Body of pancreas (tissue), 4 donors: ENCODE results near the gene GOLGA6L10.
"Not testable (repeated sequence)": the region's sequence is repeated elsewhere in the genome, so short reads cannot be mapped to it uniquely, and the experiment has no call there.

Source experiments
- POLR2A ChIP-seq, 3 donors: fragments of 450-650 bp; IDR thresholded peaks; one replicate each; pipeline ENCODE4 v1.6.1; 2016; ENCODE audit warnings: antibody characterized with exemption in 3 of 3, mild to moderate bottlenecking in 2 of 3
- TF ChIP-seq, protein P1 (sequence below), 7 experiments: fragments of 450-650 bp in 4 of 7; fragments of 200-600 bp in 3 of 7; sonication (generic) in 3 of 7; IDR thresholded peaks; one replicate each; pipeline ENCODE4 v1.5.1; 2016 to 2019; ENCODE audit warnings: antibody characterized with exemption in 7 of 7

DNA sequence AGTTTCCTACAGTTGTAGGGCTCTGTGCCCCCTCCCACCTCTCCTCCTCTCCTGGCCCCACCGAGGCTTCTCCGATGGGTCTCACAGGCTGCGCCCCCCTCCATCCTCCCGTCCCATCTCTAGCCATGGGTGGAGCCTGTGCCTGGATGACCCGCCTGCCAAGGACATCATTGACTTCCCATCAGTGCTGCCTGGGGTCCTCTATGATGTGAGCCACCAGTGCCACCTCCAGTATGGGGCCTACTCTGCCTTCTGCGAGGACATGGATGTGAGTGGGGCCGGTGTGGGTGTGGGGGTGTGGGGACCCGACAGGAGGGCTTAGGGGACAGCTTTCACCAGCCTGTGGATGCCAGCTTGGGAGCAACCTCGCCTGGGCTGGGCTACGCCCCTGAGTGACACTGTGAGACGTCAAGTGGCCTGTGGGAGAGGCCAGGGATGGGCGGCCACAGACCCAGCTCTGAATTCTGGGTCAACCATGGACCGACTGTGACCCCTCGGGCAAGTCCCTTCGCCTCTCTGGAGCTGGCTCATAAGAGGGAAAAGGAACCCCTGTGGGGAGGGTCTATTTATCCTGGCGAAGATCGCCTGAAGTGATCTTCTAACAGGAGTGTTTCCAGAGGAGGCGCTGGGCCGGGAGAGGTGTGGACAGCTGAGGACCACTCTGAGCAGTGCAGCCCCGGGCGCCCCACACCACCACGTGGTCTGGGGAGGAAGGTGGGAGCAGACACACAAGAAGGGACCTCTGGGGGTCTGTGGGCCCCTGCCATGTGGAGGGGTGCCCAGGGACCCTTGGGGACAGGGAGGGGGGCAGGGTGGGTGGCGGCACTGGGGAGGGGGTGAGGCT, 32.8 kb downstream of the GOLGA6L10 start:
- TF ChIP-seq, protein P1, sequence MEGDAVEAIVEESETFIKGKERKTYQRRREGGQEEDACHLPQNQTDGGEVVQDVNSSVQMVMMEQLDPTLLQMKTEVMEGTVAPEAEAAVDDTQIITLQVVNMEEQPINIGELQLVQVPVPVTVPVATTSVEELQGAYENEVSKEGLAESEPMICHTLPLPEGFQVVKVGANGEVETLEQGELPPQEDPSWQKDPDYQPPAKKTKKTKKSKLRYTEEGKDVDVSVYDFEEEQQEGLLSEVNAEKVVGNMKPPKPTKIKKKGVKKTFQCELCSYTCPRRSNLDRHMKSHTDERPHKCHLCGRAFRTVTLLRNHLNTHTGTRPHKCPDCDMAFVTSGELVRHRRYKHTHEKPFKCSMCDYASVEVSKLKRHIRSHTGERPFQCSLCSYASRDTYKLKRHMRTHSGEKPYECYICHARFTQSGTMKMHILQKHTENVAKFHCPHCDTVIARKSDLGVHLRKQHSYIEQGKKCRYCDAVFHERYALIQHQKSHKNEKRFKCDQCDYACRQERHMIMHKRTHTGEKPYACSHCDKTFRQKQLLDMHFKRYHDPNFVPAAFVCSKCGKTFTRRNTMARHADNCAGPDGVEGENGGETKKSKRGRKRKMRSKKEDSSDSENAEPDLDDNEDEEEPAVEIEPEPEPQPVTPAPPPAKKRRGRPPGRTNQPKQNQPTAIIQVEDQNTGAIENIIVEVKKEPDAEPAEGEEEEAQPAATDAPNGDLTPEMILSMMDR (IDR thresholded peaks at IDR 0.05) = not testable (repeated sequence)
- not testable (repeated sequence) for TF ChIP-seq POLR2A (IDR thresholded peaks at IDR 0.05)
